ENCODE measurements around the gene BRIP1. TPM values are rescaled to one million over a fixed set of nuclear protein-coding genes. Genes with fewer than 3 reads are reported as not detected.

Gene BRIP1
- 9.4 TPM for total RNA-seq (2021; ENCODE audit: unreplicated experiment)
- polyA plus RNA-seq (2012; ENCODE audit: insufficient read length): 1.5 TPM
- Bru-seq, nascent RNA: percentile 78 among the genes with signal in this experiment
- BruChase-seq, experiment 1, labeled RNA remaining after a 2-hour chase: percentile 68 among the genes with signal in this experiment
- BruChase-seq, experiment 2, labeled RNA remaining after a 6-hour chase: percentile 64 among the genes with signal in this experiment
- long read RNA-seq, full-length matches to known transcripts: 2 of 6 reads
- long read RNA-seq, partial matches to known transcripts: 1 of 6 reads
- long read RNA-seq, other reads (novel, unspliced or antisense): 3 of 6 reads

GRCh38 chr17:61862975-61863800, at the start of gene BRIP1:
TSS of gene BRIP1 (minus strand) at chr17:61863528. CDS start at chr17:61861539, 1,989 bp downstream.
- intact Hi-C loops (cut with micrococcal nuclease; ENCODE audit: unreplicated experiment): no loop called here
- CTCF ChIA-PET: interaction anchor here (0.6 to 1.0 kb wide), 8 partner anchors 8 to 246 kb away, joined by 3 to 20 read pairs (median 6); no protein-coding TSS in a partner anchor
- peak; percentile 100 for ATAC-seq

GRCh38 chr17:61908292-61909037, 45.1 kb upstream of the BRIP1 start:
- Histone ChIP-seq H3K9me3 (ENCODE audit: control insufficient read depth, insufficient read depth, low read depth, low read length) (no peaks in the 10 kb centered on the region), H3K27ac (ENCODE audit: low read length) (no peak overlapping the region), H3K36me3 (ENCODE audit: control insufficient read depth, insufficient read depth, low read length) (peaks cover 14% of the 10 kb centered on the region; the same call in 1 of the 2 replicates), H3K4me3 (ENCODE audit: low read depth in 2 of 2, low read length in 2 of 2) (no peak overlapping the region), H3K27me3 (ENCODE audit: control insufficient read depth, insufficient read depth, low read length) (no peaks in the 10 kb centered on the region), H3K4me1 (ENCODE audit: control insufficient read depth, insufficient read depth, low read length) (no peaks in the 10 kb centered on the region)
- POLR2A ChIA-PET: no interaction called here
- TF ChIP-seq SIN3A (IDR thresholded peaks at IDR 0.05; ENCODE audit: borderline replicate concordance, insufficient read depth, low read depth, low read length) (no peak), CTCF (IDR thresholded peaks at IDR 0.05) (no peak), POLR2AphosphoS5 (IDR thresholded peaks at IDR 0.05; ENCODE audit: low read depth, low read length) (no peak)
- in situ Hi-C loops (cut with HindIII; ENCODE audit: low pct_unique_long_range_greater_than_20kb, low sequenced_read_pairs) (no loop called here), intact Hi-C loops (cut with micrococcal nuclease; ENCODE audit: unreplicated experiment) (no loop called here)
- DNase-seq (ENCODE audit: low read depth, low spot score) (no peak), ATAC-seq (no peak)
- BruUV-seq (replicated peaks): no TSS peak
- CTCF ChIA-PET: no interaction called here

More at GRCh38 chr17:61862975-61863800, at the start of gene BRIP1:
- H3K4me1 ChIP-seq (ENCODE audit: control insufficient read depth, insufficient read depth, low read length): peaks cover 17% of the 10 kb centered on the region; the same call in 1 of the 2 replicates
- no peak for TF ChIP-seq TCF7L2 (IDR thresholded peaks at IDR 0.05; ENCODE audit: low read depth, low read length)
- TF ChIP-seq SIN3A (IDR thresholded peaks at IDR 0.05; ENCODE audit: borderline replicate concordance, insufficient read depth, low read depth, low read length): peak; percentile 31
- TF ChIP-seq POLR2AphosphoS5 (IDR thresholded peaks at IDR 0.05; ENCODE audit: low read depth, low read length): peak; percentile 83
- H3K36me3 ChIP-seq (ENCODE audit: control insufficient read depth, insufficient read depth, low read length): peaks cover 11% of the 10 kb centered on the region
- in situ Hi-C loops (cut with HindIII; ENCODE audit: low pct_unique_long_range_greater_than_20kb, low sequenced_read_pairs): no loop called here
- H3K27me3 ChIP-seq (ENCODE audit: control insufficient read depth, insufficient read depth, low read length): no peaks in the 10 kb centered on the region
- peak within 1 kb of the TSS; percentile 85 for H3K27ac ChIP-seq (ENCODE audit: low read length)
- H3K4me3 ChIP-seq (ENCODE audit: low read depth in 2 of 2, low read length in 2 of 2): peak within 1 kb of the TSS; percentile 65 to 93
- no TSS peak for BruUV-seq (replicated peaks)
- no peaks in the 10 kb centered on the region for H3K9me3 ChIP-seq (ENCODE audit: control insufficient read depth, insufficient read depth, low read depth, low read length)
- DNase-seq (ENCODE audit: low read depth, low spot score): peak; percentile 66
- POLR2A ChIA-PET: interaction anchor here (0.6 to 0.7 kb wide), 9 partner anchors 15 to 1497 kb away, joined by 3 to 11 read pairs (median 5); no protein-coding TSS in a partner anchor

- BruUV-seq (replicated peaks): no TSS peak
- ChIA-PET CTCF (no interaction called here), POLR2A (interaction anchor here (0.5 kb wide), 1 partner anchor 487 kb away, joined by 7 read pairs; no protein-coding TSS in a partner anchor)
- H3K4me1 ChIP-seq (ENCODE audit: control insufficient read depth, insufficient read depth, low read length): no peaks in the 10 kb centered on the region
- in situ Hi-C loops (cut with HindIII; ENCODE audit: low pct_unique_long_range_greater_than_20kb, low sequenced_read_pairs): no loop called here
- H3K27me3 ChIP-seq (ENCODE audit: control insufficient read depth, insufficient read depth, low read length): no peaks in the 10 kb centered on the region
- no peak overlapping the region for H3K27ac ChIP-seq (ENCODE audit: low read length)
- no peaks in the 10 kb centered on the region for H3K9me3 ChIP-seq (ENCODE audit: control insufficient read depth, insufficient read depth, low read depth, low read length)
- TF ChIP-seq REST (IDR thresholded peaks at IDR 0.05; ENCODE audit: insufficient read depth in 1 of 2, low read depth in 2 of 2, low read length in 1 of 2) (no peak), POLR2AphosphoS5 (IDR thresholded peaks at IDR 0.05; ENCODE audit: low read depth, low read length) (no peak), SIN3A (IDR thresholded peaks at IDR 0.05; ENCODE audit: borderline replicate concordance, insufficient read depth, low read depth, low read length) (no peak), CTCF (IDR thresholded peaks at IDR 0.05) (no peak), TCF7L2 (IDR thresholded peaks at IDR 0.05; ENCODE audit: low read depth, low read length) (no peak)
- H3K4me3 ChIP-seq (ENCODE audit: low read depth in 2 of 2, low read length in 2 of 2): no peak overlapping the region
- intact Hi-C loops (cut with micrococcal nuclease; ENCODE audit: unreplicated experiment): no loop called here
- no peak for ATAC-seq
- no peak for DNase-seq (ENCODE audit: low read depth, low spot score)
- peaks cover 15% of the 10 kb centered on the region; the same call in 1 of the 2 replicates for H3K36me3 ChIP-seq (ENCODE audit: control insufficient read depth, insufficient read depth, low read length)
These were observed 44.0 kb upstream of the BRIP1 start for GRCh38 chr17:61907361-61907760.
